ENCODE data around the gene ST8SIA3. TPM values are rescaled to one million over a fixed set of nuclear protein-coding genes. Genes with fewer than 3 reads are reported as not detected.

The ST8SIA3 gene, protein sequence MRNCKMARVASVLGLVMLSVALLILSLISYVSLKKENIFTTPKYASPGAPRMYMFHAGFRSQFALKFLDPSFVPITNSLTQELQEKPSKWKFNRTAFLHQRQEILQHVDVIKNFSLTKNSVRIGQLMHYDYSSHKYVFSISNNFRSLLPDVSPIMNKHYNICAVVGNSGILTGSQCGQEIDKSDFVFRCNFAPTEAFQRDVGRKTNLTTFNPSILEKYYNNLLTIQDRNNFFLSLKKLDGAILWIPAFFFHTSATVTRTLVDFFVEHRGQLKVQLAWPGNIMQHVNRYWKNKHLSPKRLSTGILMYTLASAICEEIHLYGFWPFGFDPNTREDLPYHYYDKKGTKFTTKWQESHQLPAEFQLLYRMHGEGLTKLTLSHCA
- total RNA-seq, result not detected in 2 replicates

DNA sequence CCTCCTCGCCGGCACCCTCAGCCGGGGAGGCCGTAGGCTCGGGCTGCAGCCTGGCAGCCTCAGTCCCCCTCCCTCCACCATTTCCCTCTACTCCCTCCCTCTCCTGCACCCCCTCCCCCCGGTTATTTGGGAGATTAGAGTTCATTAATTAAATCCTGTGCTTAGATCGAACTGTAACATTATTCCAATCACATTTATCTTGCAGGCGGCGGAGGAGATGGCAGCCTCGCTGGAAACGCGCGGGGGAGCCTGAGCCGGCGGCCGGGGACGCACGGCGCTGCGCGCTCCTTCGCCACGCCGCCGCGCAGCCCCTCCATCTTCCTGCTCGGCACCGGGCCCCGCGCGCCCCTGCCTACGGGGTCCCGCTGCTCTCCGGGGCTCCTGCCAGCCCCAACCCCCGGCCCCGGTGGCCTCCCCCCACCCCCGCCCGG lies at the start of gene ST8SIA3:
TSS of gene ST8SIA3 (plus strand) at position 287 of the 431 bp plus-strand sequence. CDS start 290 bp downstream, outside the sequence.

Other genes starting within 250 kb of the ST8SIA3 start
- gene BOD1L2, start 205.5 kb upstream of the ST8SIA3 start, total RNA-seq, result not detected in 2 replicates
- gene ONECUT2, start 82.8 kb downstream of the ST8SIA3 start, total RNA-seq, result under 0.01 TPM in 1 of 2 replicates, not detected in the other
- 17.6 and 21.7 TPM in 2 replicates for gene FECH, start 234.1 kb downstream of the ST8SIA3 start, total RNA-seq

Data from regular cardiac myocyte (primary cell).